ENCODE data around the gene VPS52. TPM values are rescaled to one million over a fixed set of nuclear protein-coding genes. Genes with fewer than 3 reads are reported as not detected.

VPS52 gene, protein sequence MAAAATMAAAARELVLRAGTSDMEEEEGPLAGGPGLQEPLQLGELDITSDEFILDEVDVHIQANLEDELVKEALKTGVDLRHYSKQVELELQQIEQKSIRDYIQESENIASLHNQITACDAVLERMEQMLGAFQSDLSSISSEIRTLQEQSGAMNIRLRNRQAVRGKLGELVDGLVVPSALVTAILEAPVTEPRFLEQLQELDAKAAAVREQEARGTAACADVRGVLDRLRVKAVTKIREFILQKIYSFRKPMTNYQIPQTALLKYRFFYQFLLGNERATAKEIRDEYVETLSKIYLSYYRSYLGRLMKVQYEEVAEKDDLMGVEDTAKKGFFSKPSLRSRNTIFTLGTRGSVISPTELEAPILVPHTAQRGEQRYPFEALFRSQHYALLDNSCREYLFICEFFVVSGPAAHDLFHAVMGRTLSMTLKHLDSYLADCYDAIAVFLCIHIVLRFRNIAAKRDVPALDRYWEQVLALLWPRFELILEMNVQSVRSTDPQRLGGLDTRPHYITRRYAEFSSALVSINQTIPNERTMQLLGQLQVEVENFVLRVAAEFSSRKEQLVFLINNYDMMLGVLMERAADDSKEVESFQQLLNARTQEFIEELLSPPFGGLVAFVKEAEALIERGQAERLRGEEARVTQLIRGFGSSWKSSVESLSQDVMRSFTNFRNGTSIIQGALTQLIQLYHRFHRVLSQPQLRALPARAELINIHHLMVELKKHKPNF
- total RNA-seq: 26.1 and 26.4 TPM in 2 replicates

DNA sequence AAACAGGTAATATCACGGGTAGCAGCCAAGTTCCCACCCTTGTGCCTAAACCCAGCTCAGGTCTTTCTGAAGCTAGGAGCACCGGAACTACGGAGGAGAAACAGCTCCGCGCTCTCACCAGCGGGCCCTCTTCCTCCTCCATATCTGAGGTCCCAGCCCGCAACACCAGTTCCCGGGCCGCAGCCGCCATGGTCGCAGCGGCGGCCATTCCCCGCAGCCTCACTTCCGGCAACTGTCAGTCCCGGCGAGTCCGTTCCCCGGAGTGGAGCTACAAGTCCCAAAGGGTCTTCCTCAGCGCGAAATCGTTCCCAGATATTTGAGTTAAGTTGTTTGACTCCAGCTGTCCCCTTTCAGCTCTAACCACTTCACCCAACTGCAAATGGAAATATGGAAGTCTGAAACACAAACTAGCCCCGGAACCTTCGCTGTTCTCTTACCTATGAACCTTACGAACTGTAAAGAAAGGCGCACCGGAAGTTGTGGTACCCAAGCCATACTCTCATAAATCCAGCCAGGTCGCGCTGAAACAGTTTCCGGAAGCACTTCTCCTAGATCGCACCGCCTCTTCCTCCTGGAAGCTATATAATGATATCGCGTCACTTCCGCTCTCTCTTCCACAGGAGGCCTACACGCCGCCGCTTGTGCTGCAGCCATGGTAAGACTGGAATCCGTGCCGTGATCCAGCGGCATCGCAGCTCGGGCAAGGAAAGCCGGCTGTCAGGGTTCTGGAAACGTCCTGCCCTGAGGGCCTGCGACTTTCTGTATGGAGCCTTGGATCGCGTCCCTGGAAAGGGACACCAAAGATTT is at the start of gene VPS52, which contains the start of gene RPS18:
Gene VPS52, minus strand, starts transcription at position 409 of the 807 bp plus-strand sequence. Its CDS starts 201 bp downstream, at position 208.
Gene RPS18, plus strand, starts transcription at position 608 of the 807 bp plus-strand sequence. Its CDS starts 45 bp downstream, at position 653.

DNA sequence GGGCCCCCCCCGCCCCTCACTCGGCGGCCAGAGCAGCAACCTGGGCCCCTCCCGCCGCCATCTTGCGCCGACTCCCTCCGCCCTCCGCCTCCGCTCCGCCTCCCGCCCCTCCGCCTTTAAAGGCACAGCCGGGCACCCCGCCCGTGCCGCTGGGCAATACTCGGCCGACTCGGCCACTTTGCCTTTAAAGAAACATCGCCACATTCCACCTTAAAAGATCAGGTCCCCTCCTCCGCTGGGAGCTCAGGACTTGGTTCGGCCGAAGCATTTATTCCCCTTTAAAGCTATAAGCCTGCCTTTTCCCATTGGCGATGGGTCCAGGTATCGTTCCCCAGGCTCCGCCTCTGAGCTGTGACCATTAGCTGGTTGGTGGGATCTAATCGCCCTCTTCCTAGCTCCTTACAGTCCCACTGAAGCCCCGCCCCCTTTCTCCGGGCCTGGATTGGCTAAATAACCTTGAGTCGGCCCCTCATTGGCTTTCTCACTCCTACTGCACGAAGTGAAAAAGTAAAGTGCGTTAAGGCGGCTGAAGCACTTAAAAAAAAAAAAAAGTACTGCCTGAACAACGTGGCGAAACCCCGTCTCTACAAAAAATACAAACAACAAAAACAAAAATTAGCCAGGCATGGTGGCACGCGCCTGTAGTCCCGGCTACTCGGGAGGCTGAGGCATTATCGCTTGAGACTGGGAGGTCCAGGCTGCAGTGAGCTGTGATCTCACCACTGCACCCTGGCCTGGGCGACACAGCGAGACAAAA is 46.2 kb upstream of the VPS52 start, which contains the start of gene ZBTB22:
Gene ZBTB22, minus strand, starts transcription at position 76 of the 757 bp plus-strand sequence. CDS start 828 bp downstream, outside the sequence.

DNA sequence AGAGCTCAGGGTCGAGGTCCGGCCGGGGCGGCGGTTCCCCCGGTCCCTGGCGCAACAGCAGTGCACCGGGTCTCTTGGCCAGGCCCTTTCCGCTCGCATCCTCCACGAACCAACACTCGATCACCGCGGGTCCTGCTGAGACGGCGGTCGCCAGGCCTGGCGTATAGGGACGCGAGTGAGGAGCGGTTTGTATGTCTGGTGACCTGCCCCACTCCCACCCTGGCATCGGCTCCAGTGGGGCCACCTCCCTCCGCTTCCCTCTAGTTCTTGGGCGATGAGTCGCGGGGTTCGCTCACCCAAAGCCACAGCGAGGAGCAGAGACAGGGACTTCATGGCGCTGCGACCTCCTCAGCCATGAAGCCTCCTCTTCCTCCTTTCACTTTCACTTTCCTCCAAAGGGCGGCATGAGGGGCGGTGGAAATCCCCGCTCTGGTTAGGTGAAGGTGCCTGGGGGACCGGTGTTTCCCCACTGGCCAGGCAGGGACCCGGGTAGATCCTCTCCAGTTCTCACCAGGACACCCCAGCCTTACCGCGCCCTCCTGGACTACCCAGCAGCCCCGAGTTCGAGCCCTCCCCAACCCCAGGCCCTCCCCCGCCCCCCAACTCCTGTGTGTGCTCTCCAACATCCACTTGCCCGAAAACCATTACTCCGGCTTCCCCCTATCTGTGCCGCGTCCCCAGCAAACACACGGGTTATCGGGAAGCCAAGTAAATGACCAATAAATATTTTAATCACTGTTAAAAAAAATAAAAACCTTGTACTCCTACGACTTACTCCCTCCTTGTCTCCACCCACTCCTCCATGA is 42.2 kb upstream of the VPS52 start, which contains the start of gene TAPBP:
Gene TAPBP, minus strand, starts transcription at position 370 of the 806 bp plus-strand sequence. Its CDS starts 37 bp downstream, at position 333.

DNA sequence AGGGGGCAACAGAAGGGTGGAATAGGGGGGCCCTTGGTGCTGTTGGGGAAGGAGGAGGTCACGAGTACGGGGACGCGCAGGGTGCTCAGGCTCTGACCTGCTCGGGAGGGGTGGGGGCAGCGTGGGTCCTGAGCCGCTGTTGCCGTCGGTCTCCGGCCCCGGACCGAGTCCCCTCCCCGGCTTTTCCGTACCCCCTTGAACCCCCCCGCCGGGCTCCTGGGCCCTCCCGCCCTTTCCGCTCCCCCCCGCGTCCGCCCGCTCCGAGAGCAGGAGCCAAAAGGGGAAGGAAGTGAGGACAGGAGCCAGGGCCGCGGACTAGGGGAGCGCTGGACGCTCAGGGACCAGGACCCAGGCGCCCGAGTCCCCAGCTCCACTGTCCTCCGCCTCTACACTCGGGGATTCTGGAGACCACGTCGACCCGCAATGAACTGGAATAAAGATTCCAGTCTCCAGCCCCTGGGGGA is 27.1 kb upstream of the VPS52 start, which contains the start of gene RGL2:
Gene RGL2, minus strand, starts transcription at position 170 of the 464 bp plus-strand sequence. CDS start 332 bp downstream, outside the sequence.

DNA sequence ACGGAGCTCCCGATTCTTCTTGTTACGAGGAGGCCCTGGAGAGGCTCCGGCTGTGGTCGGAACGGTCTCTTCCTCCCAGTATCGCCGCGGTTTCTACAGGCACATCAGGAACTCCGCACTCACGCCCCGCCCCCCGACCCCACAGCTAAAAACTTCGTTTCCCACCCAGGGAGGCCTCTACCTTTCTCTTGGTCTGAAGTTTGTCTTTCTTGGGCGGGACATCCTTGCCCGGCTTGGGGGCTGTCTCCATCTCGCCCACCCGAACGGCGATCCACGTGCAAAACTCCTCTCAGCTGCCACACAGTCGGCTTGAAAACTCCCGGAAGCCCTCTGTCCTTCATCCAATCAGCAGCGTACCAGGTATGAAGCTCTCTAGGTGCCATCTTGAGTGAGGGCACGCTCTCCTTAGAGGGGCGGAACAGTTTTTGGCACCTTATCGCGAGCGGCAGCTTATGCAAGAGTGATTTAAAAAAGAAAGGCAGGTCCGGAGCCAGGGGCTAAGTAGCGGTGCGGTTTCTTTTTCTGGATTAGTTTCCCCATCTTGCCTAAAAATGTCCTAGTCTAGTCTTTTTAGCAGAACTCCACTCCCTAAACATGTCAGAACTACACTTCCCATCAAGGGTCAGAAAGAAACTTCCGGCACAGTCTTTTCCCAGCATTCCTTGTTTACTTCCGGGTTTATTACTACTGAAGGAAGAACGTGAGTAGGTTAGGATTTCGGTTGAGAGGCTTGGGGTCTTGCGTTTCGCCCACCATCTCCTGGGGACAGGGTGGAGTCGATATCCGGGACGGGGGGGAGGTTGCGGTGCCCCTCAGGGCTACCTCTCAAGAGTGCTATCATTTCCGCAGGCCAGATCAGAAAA is 17.5 kb upstream of the VPS52 start, which contains the start of the genes PFDN6 and WDR46:
Gene PFDN6, plus strand, starts transcription at position 681 of the 863 bp plus-strand sequence. CDS start 256 bp downstream, outside the sequence.
Gene WDR46, minus strand, starts transcription at position 319 of the 863 bp plus-strand sequence. Its CDS starts 69 bp downstream, at position 250.

DNA sequence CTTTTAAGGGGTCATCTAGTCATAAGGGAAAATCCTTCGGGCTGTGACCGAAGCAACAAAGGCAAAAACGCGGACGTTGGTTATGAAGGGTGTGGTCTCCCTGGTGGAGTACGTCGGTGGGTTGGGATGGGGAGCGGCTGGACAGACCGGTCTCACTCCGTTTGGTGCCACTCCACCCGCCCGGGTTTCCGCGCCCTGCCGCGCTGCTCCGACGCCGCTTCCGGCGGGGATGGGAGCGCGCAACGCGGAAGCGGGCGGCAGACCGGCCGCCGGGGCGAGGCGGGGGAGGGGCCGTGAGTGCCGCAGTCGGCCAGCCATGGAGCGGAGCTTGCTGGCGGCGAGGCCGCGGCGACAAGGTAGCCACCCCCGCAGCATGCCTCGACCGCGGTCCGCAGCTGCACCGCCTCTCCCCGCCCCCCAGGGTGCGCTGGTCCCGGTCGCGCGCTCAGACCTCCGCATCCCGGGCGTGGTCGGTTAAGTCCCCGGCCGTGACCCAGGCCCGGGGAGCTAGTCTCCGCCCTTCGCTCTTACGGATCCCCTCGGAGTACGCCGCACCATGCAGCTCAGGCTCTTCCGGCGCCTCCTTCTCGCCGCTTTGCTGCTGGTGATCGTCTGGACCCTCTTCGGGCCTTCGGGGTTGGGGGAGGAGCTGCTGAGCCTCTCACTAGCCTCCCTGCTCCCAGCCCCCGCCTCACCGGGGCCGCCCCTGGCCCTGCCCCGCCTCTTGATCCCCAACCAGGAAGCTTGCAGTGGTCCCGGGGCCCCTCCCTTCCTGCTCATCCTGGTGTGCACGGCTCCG is 5.4 kb upstream of the VPS52 start, which contains the start of gene B3GALT4:
Gene B3GALT4, plus strand, starts transcription at position 260 of the 799 bp plus-strand sequence. Its CDS starts 297 bp downstream, at position 557.

DNA sequence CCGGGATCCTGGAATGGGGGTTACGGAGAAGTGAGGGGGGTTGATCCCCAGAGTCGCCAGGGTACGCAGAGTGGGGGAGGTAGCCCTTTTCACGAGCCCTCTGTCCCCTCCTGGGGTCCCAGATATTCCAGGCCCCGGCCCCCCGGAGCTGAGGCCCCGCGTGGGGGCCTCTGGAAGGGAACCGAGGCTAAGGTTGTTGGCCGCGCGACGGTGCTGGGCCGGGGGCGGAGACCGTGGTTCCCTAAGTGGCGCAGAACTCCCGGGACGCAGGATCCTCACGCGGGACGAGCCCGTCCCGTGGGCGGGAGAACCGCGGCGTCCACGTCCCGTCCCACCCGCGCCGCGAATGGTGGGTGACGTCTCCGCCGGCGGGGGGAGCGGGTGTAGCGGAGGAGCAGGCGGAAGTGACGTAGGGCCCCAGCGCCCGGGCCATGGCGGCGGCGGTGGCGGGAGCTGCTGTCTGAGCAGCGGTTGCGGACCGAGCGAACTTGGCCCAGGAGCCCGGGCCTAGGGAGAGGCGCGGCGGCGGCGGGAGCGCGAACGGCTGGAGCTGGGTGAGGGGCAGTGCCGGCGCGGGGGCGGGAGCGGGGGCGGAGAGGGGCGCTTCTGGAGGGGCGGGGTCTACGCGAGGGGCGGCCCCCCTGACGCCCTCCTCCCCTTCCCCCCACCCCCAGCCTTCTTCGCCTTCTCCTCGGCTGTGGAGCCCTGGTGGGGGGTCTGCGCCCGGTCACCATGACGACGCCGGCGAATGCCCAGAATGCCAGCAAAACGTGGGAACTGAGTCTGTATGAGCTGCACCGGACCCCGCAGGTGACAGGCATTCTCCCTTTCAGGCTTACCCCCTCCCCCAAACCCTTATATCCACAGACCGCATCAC is 63.3 kb downstream of the VPS52 start, which contains the start of gene RING1:
Gene RING1, plus strand, starts transcription at position 410 of the 877 bp plus-strand sequence. Its CDS starts 323 bp downstream, at position 733.

DNA sequence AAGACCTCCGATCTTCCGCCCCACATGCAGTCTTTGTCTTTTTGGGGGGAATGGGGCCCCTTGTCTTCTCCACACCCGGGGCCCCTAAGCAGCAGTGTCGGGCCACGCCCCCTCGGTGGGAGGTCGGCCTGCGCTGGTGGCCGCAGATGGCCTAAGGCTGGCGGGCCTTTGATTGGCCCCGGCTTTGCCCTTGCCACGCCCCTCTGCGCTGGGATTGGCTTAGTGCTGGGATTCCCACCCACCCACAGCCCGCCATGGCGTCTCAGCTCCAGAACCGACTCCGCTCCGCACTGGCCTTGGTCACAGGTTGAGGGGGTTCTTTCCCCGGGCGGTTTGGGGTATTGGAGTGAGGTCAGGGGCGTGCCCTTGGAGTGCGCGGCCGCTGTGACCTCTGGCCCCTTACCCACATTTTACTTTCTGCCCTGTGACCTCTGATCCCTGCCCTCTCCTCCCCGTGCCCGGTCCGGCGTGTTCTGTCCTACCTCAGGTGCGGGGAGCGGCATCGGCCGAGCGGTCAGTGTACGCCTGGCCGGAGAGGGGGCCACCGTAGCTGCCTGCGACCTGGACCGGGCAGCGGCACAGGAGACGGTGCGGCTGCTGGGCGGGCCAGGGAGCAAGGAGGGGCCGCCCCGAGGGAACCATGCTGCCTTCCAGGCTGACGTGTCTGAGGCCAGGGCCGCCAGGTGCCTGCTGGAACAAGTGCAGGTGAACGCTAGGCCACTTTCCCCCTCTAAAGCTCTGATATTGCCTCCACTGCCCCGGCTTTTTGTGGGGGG is 67.1 kb downstream of the VPS52 start, which contains the start of gene HSD17B8:
Gene HSD17B8, plus strand, starts transcription at position 241 of the 776 bp plus-strand sequence. Its CDS starts 14 bp downstream, at position 255.

Other genes with a start within 250 kb of the VPS52 start
- gene HLA-DPA1, start 198.2 kb downstream of the VPS52 start, total RNA-seq: 1.3 and 1.8 TPM in 2 replicates
- 20.7 and 48.1 TPM in 2 replicates for gene HLA-DPB1, start 195.9 kb downstream of the VPS52 start, total RNA-seq
- 0.16 TPM in 1 of 2 replicates, not detected in the other for gene COL11A2, start 79.4 kb downstream of the VPS52 start, total RNA-seq
- 18.2 and 30.1 TPM in 2 replicates for gene RXRB, start 71.2 kb downstream of the VPS52 start, total RNA-seq
- gene SLC39A7, start 71.0 kb downstream of the VPS52 start, total RNA-seq: 125 and 202 TPM in 2 replicates
- 4.9 and 16.4 TPM in 2 replicates for gene HSD17B8, start 67.2 kb downstream of the VPS52 start, total RNA-seq
- 17.8 and 22.0 TPM in 2 replicates for gene RING1, start 63.4 kb downstream of the VPS52 start, total RNA-seq
- gene RPS18, start 199 bp upstream of the VPS52 start, total RNA-seq: 6,636 and 7,005 TPM in 2 replicates
- 3.6 and 6.8 TPM in 2 replicates for gene B3GALT4, start 5.2 kb upstream of the VPS52 start, total RNA-seq
- gene WDR46, start 17.4 kb upstream of the VPS52 start, total RNA-seq: 52.8 and 61.5 TPM in 2 replicates
- 47.4 and 68.0 TPM in 2 replicates for gene PFDN6, start 17.7 kb upstream of the VPS52 start, total RNA-seq
- 36.6 and 37.5 TPM in 2 replicates for gene RGL2, start 27.1 kb upstream of the VPS52 start, total RNA-seq
- 101 and 167 TPM in 2 replicates for gene TAPBP, start 42.2 kb upstream of the VPS52 start, total RNA-seq
- gene ZBTB22, start 45.9 kb upstream of the VPS52 start, total RNA-seq: 17.6 and 20.3 TPM in 2 replicates
- 35.0 and 54.7 TPM in 2 replicates for gene DAXX, start 51.1 kb upstream of the VPS52 start, total RNA-seq
- 13.1 and 31.4 TPM in 2 replicates for gene KIFC1, start 119.9 kb upstream of the VPS52 start, total RNA-seq
- 20.2 and 20.4 TPM in 2 replicates for gene PHF1, start 139.1 kb upstream of the VPS52 start, total RNA-seq
- 205 and 287 TPM in 2 replicates for gene CUTA, start 146.2 kb upstream of the VPS52 start, total RNA-seq
- 3.5 and 13.7 TPM in 2 replicates for gene SYNGAP1, start 148.2 kb upstream of the VPS52 start, total RNA-seq
- 3.0 and 4.9 TPM in 2 replicates for gene ZBTB9, start 182.7 kb upstream of the VPS52 start, total RNA-seq